Measurements from ENCODE around the gene PI4K2A. TPM values are rescaled to one million over a fixed set of nuclear protein-coding genes. Genes with fewer than 3 reads are reported as not detected.
A peak's percentile ranks its signal among the peaks of the same experiment; 100 is the strongest.

The PI4K2A gene
- 5.2 TPM for total RNA-seq

DNA sequence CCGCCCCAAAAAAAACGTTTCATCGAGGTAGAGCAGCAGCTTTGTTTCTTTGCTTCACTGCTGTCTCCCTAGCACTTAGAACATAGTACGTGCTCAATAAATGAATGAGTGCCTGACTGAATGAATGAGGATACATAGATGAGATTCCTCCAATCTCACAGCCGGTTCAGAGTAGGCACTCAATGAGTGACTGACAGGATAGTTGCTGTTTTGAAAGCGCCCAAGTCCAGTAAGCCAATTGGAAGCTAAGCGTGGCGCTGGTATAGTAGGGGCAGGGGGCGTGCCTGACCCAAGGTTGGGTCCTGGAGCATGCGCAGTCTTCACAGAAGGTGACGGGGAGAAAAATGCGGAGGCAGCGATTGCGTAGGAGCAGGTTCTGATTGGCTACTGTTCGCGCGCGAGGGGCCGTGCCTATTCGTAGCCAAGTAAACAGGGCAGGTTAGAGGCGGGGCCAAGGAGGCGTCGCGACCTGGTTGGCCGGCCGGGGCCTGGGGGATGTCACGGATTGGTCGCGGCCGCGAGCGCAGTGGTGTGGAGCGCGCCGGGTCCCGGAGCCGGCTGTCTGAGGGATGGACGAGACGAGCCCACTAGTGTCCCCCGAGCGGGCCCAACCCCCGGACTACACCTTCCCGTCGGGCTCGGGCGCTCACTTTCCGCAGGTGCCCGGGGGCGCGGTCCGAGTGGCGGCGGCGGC lies at the start of gene PI4K2A:
Gene PI4K2A (plus strand): TSS at position 498 of the 694 bp plus-strand sequence. CDS start 72 bp downstream, at position 570.
- no peaks in the 10 kb centered on the region for H3K9me3 ChIP-seq (ENCODE audit: control insufficient read depth in 3 of 3, low read length in 3 of 3)
- H3K27ac ChIP-seq (ENCODE audit: low read depth, low read length) = peak within 1 kb of the TSS; percentile 82
- peak within 1 kb of the TSS; percentile 76 to 89 (median 86) for H3K4me3 ChIP-seq (ENCODE audit: low read length in 3 of 3)
- peak within 1 kb of the TSS; percentile 84 to 86 (median 86) for H3K9ac ChIP-seq (ENCODE audit: low read depth in 1 of 3, low read length in 3 of 3)
- peaks cover 7 to 9% (median 8%) of the 10 kb centered on the region in 3 donors for H3K36me3 ChIP-seq (ENCODE audit: control insufficient read depth in 3 of 3, insufficient read depth in 3 of 3, low read length in 3 of 3)
- H3K27me3 ChIP-seq (ENCODE audit: control insufficient read depth in 3 of 3, insufficient read depth in 3 of 3, low read length in 3 of 3) = no peaks in the 10 kb centered on the region
- peaks cover 10 to 16% (median 11%) of the 10 kb centered on the region in 3 donors for H3K4me1 ChIP-seq (ENCODE audit: control insufficient read depth in 3 of 3, insufficient read depth in 3 of 3, low read length in 3 of 3)

DNA sequence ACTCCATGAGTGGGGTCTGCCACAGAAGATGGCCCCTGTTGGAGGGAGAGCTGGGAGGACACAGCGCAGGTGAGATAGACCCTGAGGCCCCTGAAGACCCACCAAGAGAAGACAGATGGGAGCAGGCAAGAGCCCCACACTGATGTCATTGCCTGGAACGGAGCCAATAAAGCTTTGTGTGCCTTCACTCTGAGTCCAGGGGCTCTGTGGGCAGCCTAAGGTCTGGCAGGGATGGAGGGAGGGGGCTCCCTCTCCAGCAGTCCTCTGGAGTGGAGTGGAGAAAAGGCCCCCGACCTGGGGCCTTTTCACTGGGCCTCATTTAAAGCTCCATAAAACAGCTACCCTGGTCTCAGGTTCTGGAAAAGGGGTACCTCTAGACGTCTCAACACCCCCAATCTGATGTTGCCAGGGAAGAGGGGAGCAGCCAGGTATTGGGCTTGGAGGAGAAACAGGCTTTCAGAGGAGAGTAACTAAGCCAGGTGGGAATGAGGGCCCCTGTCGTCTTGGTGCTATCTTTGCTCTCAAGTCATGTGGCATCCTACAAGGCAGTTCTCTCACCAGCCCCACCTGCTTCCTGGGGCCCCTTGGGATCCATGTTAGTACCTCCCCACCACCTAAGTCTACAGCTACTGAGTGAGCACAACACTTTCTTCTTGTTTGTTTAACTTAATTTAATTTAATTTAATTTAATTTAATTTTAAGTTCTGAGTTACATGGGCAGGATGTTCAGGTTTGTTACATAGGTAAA lies 49.5 kb upstream of the PI4K2A start:
- no peak overlapping the region for H3K4me3 ChIP-seq (ENCODE audit: low read length in 3 of 3)
- no peaks in the 10 kb centered on the region for H3K27me3 ChIP-seq (ENCODE audit: control insufficient read depth in 3 of 3, insufficient read depth in 3 of 3, low read length in 3 of 3)
- no peaks in the 10 kb centered on the region for H3K9me3 ChIP-seq (ENCODE audit: control insufficient read depth in 3 of 3, low read length in 3 of 3)
- H3K27ac ChIP-seq (ENCODE audit: low read depth, low read length) = no peak overlapping the region
- no peaks in the 10 kb centered on the region for H3K36me3 ChIP-seq (ENCODE audit: control insufficient read depth in 3 of 3, insufficient read depth in 3 of 3, low read length in 3 of 3)
- no peak overlapping the region for H3K9ac ChIP-seq (ENCODE audit: low read depth in 1 of 3, low read length in 3 of 3)
- peaks cover 7 to 26% (median 10%) of the 10 kb centered on the region in 3 donors for H3K4me1 ChIP-seq (ENCODE audit: control insufficient read depth in 3 of 3, insufficient read depth in 3 of 3, low read length in 3 of 3)

DNA sequence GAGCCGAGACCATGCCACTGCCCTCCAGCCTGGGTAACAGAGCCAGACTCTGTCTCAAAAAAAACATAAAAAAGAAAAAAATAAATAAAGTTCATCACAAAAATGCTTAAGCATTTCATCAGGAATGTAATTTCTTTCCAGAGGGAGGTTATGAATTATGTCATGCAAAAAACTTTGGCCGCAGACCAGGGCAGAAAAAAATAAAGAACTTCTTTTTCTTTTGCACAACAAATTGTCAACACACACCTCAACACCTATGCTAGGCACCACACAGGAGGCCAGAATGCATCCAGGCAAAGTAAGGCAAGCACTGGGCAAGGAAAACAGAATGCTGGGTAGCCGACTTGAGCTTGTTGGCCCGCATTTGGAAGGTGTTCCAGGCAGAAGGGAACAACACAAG lies 47.0 kb upstream of the PI4K2A start:
- Histone ChIP-seq H3K4me3 (ENCODE audit: low read length in 3 of 3) (no peak overlapping the region), H3K27ac (ENCODE audit: low read depth, low read length) (no peak overlapping the region), H3K9me3 (ENCODE audit: control insufficient read depth in 3 of 3, low read length in 3 of 3) (no peaks in the 10 kb centered on the region), H3K9ac (ENCODE audit: low read depth in 1 of 3, low read length in 3 of 3) (no peak overlapping the region), H3K27me3 (ENCODE audit: control insufficient read depth in 3 of 3, insufficient read depth in 3 of 3, low read length in 3 of 3) (no peaks in the 10 kb centered on the region), H3K36me3 (ENCODE audit: control insufficient read depth in 3 of 3, insufficient read depth in 3 of 3, low read length in 3 of 3) (no peaks in the 10 kb centered on the region), H3K4me1 (ENCODE audit: control insufficient read depth in 3 of 3, insufficient read depth in 3 of 3, low read length in 3 of 3) (peaks cover 20 to 30% (median 20%) of the 10 kb centered on the region in 3 donors)

DNA sequence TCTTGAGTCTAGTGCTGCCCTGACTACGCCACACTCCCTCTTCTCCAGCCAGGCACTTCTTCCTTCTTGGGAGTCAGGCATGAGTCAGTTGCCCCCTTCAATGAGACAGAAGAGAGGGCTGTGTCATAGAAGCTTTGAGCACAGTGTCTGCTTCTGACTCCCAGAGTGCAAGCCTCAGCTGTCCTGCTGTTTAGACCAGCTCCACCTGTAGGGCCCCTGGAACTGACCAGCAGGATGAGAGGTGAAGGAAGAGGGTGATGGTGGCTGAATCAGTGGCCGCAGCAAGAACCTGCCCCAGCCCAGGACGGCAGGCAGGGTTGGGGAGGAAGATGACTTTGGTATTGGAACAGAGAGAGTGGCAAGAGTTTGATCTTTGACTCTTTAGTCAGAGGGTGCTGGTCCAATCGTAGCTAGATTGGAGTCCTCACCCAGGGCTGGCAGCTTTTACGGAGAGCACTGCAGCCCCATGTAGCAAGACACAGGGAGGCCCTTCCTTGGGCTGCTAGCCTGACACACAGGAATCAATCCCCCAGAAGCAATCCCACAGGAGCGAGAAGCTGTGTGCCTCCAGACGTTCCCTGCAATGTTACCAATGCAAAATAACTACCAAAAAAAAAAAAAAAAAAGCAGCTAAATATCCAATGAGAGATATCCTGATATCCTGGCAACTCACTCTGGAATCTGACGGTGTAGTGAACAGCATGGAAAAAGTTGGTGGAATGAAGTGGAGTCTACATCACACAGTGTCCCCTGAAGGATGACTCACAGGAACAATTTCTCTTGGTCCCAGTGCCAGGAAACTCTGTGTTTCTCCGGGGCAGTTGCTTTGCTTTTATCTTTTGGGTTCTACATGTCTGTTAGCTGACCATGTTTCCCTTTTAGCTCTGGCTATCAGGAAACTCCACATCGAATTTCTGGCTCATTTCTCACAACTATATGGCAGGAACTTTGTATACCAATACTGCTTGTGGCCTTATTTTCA lies 44.1 kb upstream of the PI4K2A start:
- H3K9ac ChIP-seq (ENCODE audit: low read depth in 1 of 3, low read length in 3 of 3) = peak overlapping the region; percentile 16 to 62 (median 41)
- H3K36me3 ChIP-seq (ENCODE audit: control insufficient read depth in 3 of 3, insufficient read depth in 3 of 3, low read length in 3 of 3) = no peaks in the 10 kb centered on the region
- no peaks in the 10 kb centered on the region for H3K9me3 ChIP-seq (ENCODE audit: control insufficient read depth in 3 of 3, low read length in 3 of 3)
- peaks cover 33 to 55% (median 49%) of the 10 kb centered on the region in 3 donors for H3K4me1 ChIP-seq (ENCODE audit: control insufficient read depth in 3 of 3, insufficient read depth in 3 of 3, low read length in 3 of 3)
- peak overlapping the region; percentile 81 for H3K27ac ChIP-seq (ENCODE audit: low read depth, low read length)
- H3K4me3 ChIP-seq (ENCODE audit: low read length in 3 of 3) = peak overlapping the region in 1 of 3 donors; percentile 41
- H3K27me3 ChIP-seq (ENCODE audit: control insufficient read depth in 3 of 3, insufficient read depth in 3 of 3, low read length in 3 of 3) = no peaks in the 10 kb centered on the region

DNA sequence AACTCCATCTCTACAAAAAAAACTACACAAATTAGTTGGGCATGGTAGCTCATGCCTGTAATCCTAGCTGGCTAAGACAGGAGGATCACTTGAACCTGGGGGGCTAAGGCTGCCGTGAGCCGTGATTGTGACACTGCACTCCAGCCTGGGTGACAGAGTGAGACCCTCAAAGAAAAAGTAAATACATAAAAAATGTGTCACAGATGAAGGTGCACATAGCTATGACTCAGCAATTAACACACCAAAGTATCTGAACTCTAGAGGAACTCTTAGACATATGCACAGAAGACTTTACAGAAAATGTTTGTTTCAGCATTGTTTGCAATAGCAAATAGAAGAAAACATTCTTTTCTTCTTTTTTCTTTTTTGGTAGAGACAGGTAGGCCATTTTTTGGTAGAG lies 42.7 kb upstream of the PI4K2A start:
- no peaks in the 10 kb centered on the region for H3K36me3 ChIP-seq (ENCODE audit: control insufficient read depth in 3 of 3, insufficient read depth in 3 of 3, low read length in 3 of 3)
- H3K27me3 ChIP-seq (ENCODE audit: control insufficient read depth in 3 of 3, insufficient read depth in 3 of 3, low read length in 3 of 3) = no peaks in the 10 kb centered on the region
- H3K9me3 ChIP-seq (ENCODE audit: control insufficient read depth in 3 of 3, low read length in 3 of 3) = no peaks in the 10 kb centered on the region
- peaks cover 42 to 69% (median 60%) of the 10 kb centered on the region in 3 donors for H3K4me1 ChIP-seq (ENCODE audit: control insufficient read depth in 3 of 3, insufficient read depth in 3 of 3, low read length in 3 of 3)
- no peak overlapping the region for H3K9ac ChIP-seq (ENCODE audit: low read depth in 1 of 3, low read length in 3 of 3)
- H3K4me3 ChIP-seq (ENCODE audit: low read length in 3 of 3) = no peak overlapping the region
- peak overlapping the region; percentile 81 for H3K27ac ChIP-seq (ENCODE audit: low read depth, low read length)

DNA sequence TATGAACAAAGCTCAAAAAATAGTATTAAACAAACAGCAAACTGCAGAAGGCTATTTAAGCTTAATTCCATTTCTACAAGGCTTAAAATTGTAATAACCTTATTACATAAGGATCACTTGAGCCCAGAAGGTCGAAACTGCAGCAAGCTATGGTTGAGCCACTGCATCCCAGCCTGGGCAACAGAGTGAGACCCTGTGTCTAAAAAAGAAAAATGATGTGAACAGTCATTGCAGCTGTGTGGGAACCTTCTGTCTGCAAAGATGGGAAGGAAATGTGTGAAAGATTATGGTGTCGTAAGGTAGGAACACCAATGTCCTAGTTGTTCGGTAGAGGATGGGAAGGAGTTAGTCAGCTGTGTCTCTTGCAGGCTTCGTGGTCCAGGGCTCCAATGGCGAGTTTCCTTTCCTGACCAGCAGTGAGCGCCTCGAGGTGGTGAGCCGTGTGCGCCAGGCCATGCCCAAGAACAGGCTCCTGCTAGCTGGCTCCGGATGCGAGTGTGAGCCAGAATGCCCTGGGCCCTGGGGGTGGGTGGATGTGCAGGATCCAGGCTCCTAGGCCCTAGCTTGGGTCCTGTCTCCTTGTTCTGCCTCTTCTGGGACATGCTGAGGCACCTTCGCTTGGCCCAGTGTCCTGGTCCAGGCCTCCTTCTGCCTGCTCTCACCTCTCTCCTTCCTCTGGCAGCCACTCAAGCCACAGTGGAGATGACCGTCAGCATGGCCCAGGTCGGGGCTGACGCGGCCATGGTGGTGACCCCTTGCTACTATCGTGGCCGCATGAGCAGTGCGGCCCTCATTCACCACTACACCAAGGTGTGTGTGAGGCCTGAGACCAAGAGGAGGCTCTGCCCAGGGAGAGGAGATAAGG lies 41.8 kb upstream of the PI4K2A start:
- H3K36me3 ChIP-seq (ENCODE audit: control insufficient read depth in 3 of 3, insufficient read depth in 3 of 3, low read length in 3 of 3) = no peaks in the 10 kb centered on the region
- H3K4me1 ChIP-seq (ENCODE audit: control insufficient read depth in 3 of 3, insufficient read depth in 3 of 3, low read length in 3 of 3) = peaks cover 39 to 67% (median 58%) of the 10 kb centered on the region in 3 donors
- H3K9me3 ChIP-seq (ENCODE audit: control insufficient read depth in 3 of 3, low read length in 3 of 3) = no peaks in the 10 kb centered on the region
- H3K27me3 ChIP-seq (ENCODE audit: control insufficient read depth in 3 of 3, insufficient read depth in 3 of 3, low read length in 3 of 3) = no peaks in the 10 kb centered on the region
- peak overlapping the region; percentile 81 for H3K27ac ChIP-seq (ENCODE audit: low read depth, low read length)
- no peak overlapping the region for H3K9ac ChIP-seq (ENCODE audit: low read depth in 1 of 3, low read length in 3 of 3)
- no peak overlapping the region for H3K4me3 ChIP-seq (ENCODE audit: low read length in 3 of 3)

DNA sequence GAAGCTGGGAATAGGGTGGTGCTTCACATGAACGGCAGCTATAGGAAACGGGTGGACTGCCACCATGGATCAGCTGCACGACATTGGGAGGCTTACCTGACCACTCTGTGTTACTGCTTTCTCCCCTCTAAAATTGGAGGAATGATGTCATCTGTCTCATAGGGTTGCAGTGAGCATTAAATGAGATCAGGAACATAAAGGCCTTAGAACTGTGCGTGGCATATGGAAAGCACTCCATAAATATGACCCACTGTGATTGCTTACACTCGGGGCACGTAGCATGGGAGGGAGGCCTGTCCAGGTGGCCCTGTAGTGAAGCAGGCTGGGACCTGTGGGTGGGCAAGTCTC lies 41.2 kb upstream of the PI4K2A start:
- Histone ChIP-seq H3K36me3 (ENCODE audit: control insufficient read depth in 3 of 3, insufficient read depth in 3 of 3, low read length in 3 of 3) (no peaks in the 10 kb centered on the region), H3K4me1 (ENCODE audit: control insufficient read depth in 3 of 3, insufficient read depth in 3 of 3, low read length in 3 of 3) (peaks cover 39 to 66% (median 57%) of the 10 kb centered on the region in 3 donors), H3K27ac (ENCODE audit: low read depth, low read length) (peak overlapping the region; percentile 14), H3K27me3 (ENCODE audit: control insufficient read depth in 3 of 3, insufficient read depth in 3 of 3, low read length in 3 of 3) (no peaks in the 10 kb centered on the region), H3K9me3 (ENCODE audit: control insufficient read depth in 3 of 3, low read length in 3 of 3) (no peaks in the 10 kb centered on the region), H3K4me3 (ENCODE audit: low read length in 3 of 3) (no peak overlapping the region), H3K9ac (ENCODE audit: low read depth in 1 of 3, low read length in 3 of 3) (peak overlapping the region in 1 of 3 donors; percentile 45)

DNA sequence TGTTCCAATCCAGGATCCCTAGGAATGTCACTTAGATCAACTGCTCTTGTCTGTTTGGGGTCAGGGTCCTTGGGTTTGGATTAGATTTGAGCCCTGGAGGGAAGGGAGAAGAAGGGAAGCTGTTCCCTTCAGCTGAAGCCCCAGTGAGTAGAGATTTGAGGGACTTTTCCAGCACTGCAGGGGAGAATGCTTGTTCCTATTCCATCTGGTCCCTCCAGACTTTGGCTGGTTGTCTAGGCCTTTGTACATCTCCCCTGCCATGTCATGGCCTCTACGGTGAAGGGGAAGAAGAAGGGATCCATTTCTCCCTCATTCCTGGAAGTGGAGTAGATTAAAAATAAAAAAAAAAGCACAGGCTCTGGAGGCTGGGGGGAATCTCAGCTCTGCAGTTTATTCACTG lies 39.9 kb upstream of the PI4K2A start:
- peak overlapping the region; percentile 74 for H3K27ac ChIP-seq (ENCODE audit: low read depth, low read length)
- H3K4me3 ChIP-seq (ENCODE audit: low read length in 3 of 3) = no peak overlapping the region
- peaks cover 39 to 64% (median 57%) of the 10 kb centered on the region in 3 donors for H3K4me1 ChIP-seq (ENCODE audit: control insufficient read depth in 3 of 3, insufficient read depth in 3 of 3, low read length in 3 of 3)
- H3K36me3 ChIP-seq (ENCODE audit: control insufficient read depth in 3 of 3, insufficient read depth in 3 of 3, low read length in 3 of 3) = no peaks in the 10 kb centered on the region
- no peaks in the 10 kb centered on the region for H3K27me3 ChIP-seq (ENCODE audit: control insufficient read depth in 3 of 3, insufficient read depth in 3 of 3, low read length in 3 of 3)
- H3K9me3 ChIP-seq (ENCODE audit: control insufficient read depth in 3 of 3, low read length in 3 of 3) = no peaks in the 10 kb centered on the region
- H3K9ac ChIP-seq (ENCODE audit: low read depth in 1 of 3, low read length in 3 of 3) = peak overlapping the region in 1 of 3 donors; percentile 77
